GM12864 (cell line): ENCODE data around the gene MYL3.

Experiments
- DNase-seq: peaks from one replicate; pipeline ENCODE4 v3.0.0-alpha.2; 2011; ENCODE audit warnings: low read depth
- H3K4me3 ChIP-seq: 2 replicates; pipeline ENCODE4 v1.5.1; 2011; ENCODE audit warnings: mild to moderate bottlenecking, low read depth, low read length, control low read depth
- TF ChIP-seq, protein P1 (sequence below): IDR thresholded peaks from 2 replicates; pipeline ENCODE4 v1.5.1; 2011; ENCODE audit warnings: low read depth, mild to moderate bottlenecking, moderate library complexity, low read length, control low read depth, inconsistent platforms; ENCODE audit errors: missing control alignments

The MYL3 gene

DNA sequence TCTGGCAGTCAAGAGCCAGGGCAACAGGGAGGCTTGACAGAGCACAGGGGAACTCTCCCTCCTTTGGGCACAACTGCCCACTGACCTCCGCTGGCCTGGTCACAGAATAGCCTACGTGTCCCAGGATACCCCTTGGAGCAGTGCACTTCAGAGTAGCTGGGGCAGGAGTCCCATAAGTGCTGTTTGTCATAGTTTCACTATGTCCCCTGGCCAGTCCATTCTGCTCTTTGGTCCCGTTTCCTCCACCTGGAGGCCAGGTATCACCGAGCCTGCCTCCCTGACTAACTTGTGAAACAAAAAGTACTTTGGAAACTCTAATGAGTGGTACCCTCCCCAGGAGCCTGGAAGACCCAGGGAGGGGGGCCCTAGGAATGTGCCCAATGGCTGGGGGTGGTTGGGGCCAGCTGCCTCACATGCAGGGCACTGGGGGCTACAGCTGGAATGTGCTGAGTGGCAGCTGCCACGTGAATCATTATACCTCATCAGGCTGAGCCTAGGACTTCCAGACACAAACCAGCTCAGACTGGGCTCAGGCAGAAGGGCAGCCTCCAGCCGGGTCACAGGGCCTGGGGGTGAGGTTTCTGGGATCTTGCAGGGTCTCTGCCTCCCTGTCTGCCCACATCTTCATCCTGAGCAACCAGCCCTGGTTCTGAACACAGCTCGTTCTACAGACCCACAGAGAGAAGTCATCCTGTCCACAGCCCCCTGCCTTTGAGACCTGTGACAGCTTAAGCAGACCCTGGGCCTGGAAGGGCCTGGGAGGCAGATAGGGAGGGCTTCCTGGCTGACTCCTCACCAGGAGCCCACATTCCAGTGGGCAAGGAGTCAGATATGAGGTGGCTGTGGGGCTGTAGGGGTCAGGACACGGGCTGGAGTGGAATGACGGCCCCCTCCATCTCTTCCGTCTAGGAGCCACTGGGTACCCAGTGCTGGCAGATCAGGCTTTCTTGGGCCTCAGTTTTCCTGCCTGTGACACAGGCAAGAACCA is 13.4 kb upstream of the MYL3 start:
- no peak overlapping the region for H3K4me3 ChIP-seq
- TF ChIP-seq, protein P1, sequence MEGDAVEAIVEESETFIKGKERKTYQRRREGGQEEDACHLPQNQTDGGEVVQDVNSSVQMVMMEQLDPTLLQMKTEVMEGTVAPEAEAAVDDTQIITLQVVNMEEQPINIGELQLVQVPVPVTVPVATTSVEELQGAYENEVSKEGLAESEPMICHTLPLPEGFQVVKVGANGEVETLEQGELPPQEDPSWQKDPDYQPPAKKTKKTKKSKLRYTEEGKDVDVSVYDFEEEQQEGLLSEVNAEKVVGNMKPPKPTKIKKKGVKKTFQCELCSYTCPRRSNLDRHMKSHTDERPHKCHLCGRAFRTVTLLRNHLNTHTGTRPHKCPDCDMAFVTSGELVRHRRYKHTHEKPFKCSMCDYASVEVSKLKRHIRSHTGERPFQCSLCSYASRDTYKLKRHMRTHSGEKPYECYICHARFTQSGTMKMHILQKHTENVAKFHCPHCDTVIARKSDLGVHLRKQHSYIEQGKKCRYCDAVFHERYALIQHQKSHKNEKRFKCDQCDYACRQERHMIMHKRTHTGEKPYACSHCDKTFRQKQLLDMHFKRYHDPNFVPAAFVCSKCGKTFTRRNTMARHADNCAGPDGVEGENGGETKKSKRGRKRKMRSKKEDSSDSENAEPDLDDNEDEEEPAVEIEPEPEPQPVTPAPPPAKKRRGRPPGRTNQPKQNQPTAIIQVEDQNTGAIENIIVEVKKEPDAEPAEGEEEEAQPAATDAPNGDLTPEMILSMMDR = no peak
- no peak for DNase-seq

DNA sequence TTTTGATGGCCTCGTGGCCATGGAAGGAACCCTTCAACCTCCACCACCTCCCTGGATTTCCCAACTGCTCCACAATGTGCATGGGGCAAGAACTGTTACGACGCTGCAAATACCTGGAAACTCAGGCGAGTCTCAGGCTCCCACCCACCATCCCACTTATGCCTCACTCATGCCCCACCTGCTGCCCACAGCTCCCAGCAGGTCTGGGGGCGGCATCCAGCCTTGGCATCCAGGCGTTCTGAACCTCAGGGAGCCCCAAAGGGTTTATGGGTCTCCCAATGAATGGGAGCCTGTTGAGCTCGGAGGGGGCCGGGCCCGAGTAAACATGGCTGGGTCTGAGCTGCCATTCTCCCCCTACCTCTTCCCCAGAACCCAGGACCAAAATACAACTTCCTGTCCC is 12.3 kb upstream of the MYL3 start:
- DNase-seq = no peak

DNA sequence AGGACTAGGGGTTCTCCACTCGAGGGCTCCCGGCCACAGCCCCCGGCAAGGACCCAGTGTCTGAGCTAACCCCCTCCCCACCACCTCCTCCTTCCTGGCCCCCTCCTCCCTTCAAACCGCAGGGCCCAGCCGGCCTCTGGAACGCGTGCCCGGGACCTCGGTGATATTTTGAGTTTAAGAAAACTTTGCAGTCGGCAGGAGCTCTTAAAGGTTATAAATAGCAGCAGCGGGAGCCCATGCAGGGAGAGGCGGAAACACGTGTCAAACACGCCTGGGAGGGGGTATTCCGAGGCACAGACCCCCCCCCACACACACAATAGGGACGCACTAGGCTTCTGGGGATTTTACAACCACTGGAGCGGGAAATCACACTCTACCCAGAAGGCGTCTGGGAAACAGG is 11.2 kb upstream of the MYL3 start:
- TF ChIP-seq, protein P1 = no peak
- no peak overlapping the region for H3K4me3 ChIP-seq
- no peak for DNase-seq

More for the DNA sequence above, 12.3 kb upstream of the MYL3 start:
- no peak overlapping the region for H3K4me3 ChIP-seq
- TF ChIP-seq, protein P1 = no peak

DNA sequence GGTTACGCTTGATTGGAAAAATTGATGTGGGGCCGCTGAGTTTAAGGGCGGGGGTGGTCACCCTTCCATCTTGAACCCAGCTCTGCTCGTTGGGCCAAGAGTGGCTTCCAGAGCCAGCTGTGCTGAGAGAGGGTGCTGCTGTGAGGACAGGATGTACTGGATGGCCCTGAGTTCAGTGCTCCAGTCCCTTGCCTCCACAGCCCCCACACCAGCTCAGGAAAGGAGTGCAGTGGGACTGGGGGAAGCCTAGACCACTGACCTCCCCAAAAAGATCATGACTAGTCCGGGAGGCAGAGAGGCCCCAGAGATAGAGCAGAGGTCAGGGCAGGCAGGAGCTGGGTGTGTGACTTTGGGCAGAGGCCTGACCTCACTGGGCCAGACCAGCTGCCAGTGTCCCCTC is 10.3 kb upstream of the MYL3 start:
- H3K4me3 ChIP-seq = no peak overlapping the region
- no peak for DNase-seq
- TF ChIP-seq, protein P1 = no peak

DNA sequence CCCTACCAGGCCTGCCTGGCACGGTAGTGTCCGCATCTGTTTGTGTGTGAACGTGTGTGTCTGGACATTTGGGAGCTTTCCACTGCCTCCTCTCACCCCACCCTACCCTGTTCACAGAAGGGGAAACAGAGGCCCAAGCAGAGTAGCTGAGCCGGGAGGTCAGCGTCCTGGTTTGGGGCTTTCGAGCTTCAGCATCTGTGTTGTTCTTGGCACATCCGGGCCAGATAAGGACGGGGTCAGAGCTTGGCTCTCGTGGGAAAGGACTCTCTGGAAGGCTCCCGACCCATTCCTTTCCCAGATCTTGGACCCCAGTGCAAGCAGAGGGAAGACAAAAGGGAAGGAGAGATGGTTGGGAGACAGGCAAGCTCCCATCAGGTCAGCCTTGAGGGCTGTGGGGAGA is 8.0 kb upstream of the MYL3 start:
- no peak overlapping the region for H3K4me3 ChIP-seq
- TF ChIP-seq, protein P1 = no peak
- DNase-seq = no peak

DNA sequence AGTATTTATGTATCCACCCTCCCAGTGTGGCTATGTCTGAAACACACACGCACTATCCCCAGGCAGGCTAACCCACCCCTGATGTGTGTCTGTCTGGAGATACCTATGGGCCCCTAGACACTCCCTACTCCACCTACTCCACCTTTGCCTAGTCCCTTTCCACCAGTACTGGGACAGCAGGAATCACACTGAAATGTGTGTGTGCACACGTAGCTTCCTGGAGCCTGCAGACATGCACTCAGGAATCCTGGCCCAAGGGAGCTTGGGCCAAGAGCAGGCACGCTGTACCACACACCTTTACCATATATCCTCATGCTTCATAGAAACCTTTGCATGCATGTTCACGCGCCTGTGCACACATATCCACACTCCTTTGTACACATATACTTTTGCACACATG is 7.4 kb upstream of the MYL3 start:
- TF ChIP-seq, protein P1 = no peak
- DNase-seq = no peak
- no peak overlapping the region for H3K4me3 ChIP-seq
